SK-N-SH (cell line): ENCODE results near the gene KRTAP10-5. TPM values are rescaled to one million over a fixed set of nuclear protein-coding genes. Genes with fewer than 3 reads are reported as not detected.

ENCODE experiments used
- CTCF ChIA-PET: fragments of 300-600, 350-600 bp; formaldehyde crosslinking; extraction: SDS; loops from one replicate; lab custom pipeline; 2021; lab: Yijun Ruan, JAX
- POLR2A ChIA-PET: fragments of 350-600 bp; sonication (Branson Sonifier 250); formaldehyde crosslinking; extraction: SDS; loops from one replicate; lab custom pipeline; 2020; ENCODE audit warnings: antibody characterized with exemption, inconsistent platforms; lab: Yijun Ruan, JAX
- DNase-seq: peaks from one replicate; pipeline ENCODE4 v3.0.0; 2012
- H2AFZ ChIP-seq: fragments of 200-600 bp; sonication (generic); 2 replicates; pipeline ENCODE4 v1.8.1; 2016; ENCODE audit warnings: antibody characterized with exemption, mild to moderate bottlenecking, low read depth
- H3F3A ChIP-seq: fragments of 200-600 bp; sonication (generic); replicated peaks from 2 replicates; pipeline ENCODE3; 2016; ENCODE audit warnings: antibody characterized with exemption, mild to moderate bottlenecking; ENCODE audit not compliant: insufficient read depth
- H3K27ac ChIP-seq, 2 experiments: fragments of 200-500 bp in 1 of 2; fragments of 200-600 bp in 1 of 2; sonication (Bioruptor generic) in 1 of 2; sonication (generic), shearing (Covaris generic) in 1 of 2; 2 replicates each; pipeline versions ENCODE4 v1.5.1 to v1.6.1; 2014 to 2016; ENCODE audit warnings: low read depth in 2 of 2, inconsistent platforms in 1 of 2, low read length in 1 of 2, mild to moderate bottlenecking in 1 of 2, mixed read lengths in 1 of 2
- H3K27me3 ChIP-seq: fragments of 200-600 bp; sonication (generic), shearing (Covaris generic); 2 replicates; pipeline ENCODE4 v1.6.1; 2016; ENCODE audit warnings: mixed run types; ENCODE audit not compliant: insufficient read depth
- H3K36me3 ChIP-seq, 2 experiments: fragments of 200-500 bp in 1 of 2; fragments of 200-600 bp in 1 of 2; sonication (Bioruptor generic) in 1 of 2; sonication (generic) in 1 of 2; replicated peaks in 1 of 2; 2 replicates each; pipeline versions ENCODE3 to v1.5.1; 2014 to 2016; ENCODE audit warnings: low read length in 1 of 2, mild to moderate bottlenecking in 1 of 2; ENCODE audit not compliant: insufficient read depth in 2 of 2, control insufficient read depth in 1 of 2
- H3K4me1 ChIP-seq, 2 experiments: fragments of 200-500 bp in 1 of 2; fragments of 200-600 bp in 1 of 2; sonication (Bioruptor generic) in 1 of 2; sonication (generic), shearing (Covaris generic) in 1 of 2; 2 replicates each; pipeline versions ENCODE4 v1.5.1 to v1.6.1; 2014 to 2016; ENCODE audit warnings: low read depth in 1 of 2, low read length in 1 of 2, mixed run types in 1 of 2; ENCODE audit not compliant: insufficient read depth in 2 of 2, control insufficient read depth in 1 of 2
- H3K4me2 ChIP-seq: fragments of 200-600 bp; sonication (generic), shearing (Covaris generic); 2 replicates; pipeline ENCODE4 v1.6.1; 2017; ENCODE audit warnings: mixed run types
- H3K4me3 ChIP-seq, 2 experiments: fragments of 200-500 bp in 1 of 2; fragments of 200-600 bp in 1 of 2; sonication (Bioruptor generic) in 1 of 2; sonication (generic), shearing (Covaris generic) in 1 of 2; 2 replicates each; pipeline versions ENCODE4 v1.5.1 to v1.8.1; 2014 to 2016; ENCODE audit warnings: low read depth in 2 of 2, inconsistent platforms in 1 of 2, low read length in 1 of 2, mild to moderate bottlenecking in 1 of 2, mixed read lengths in 1 of 2, moderate library complexity in 1 of 2
- H3K79me2 ChIP-seq: fragments of 200-600 bp; sonication (generic); 2 replicates; pipeline ENCODE4 v1.8.1; 2017; ENCODE audit warnings: mild to moderate bottlenecking; ENCODE audit not compliant: insufficient read depth
- H3K9ac ChIP-seq: fragments of 200-600 bp; sonication (generic); 2 replicates; pipeline ENCODE4 v1.6.1; 2017; ENCODE audit warnings: mixed run types
- H3K9me2 ChIP-seq: fragments of 200-600 bp; sonication (generic); 2 replicates; pipeline ENCODE4 v1.6.1; 2017; ENCODE audit warnings: mixed run types
- H3K9me3 ChIP-seq: fragments of 200-600 bp; sonication (generic); 2 replicates; pipeline ENCODE4 v1.6.1; 2017; ENCODE audit warnings: mixed run types, mild to moderate bottlenecking, moderate library complexity
- H4K20me1 ChIP-seq: fragments of 200-600 bp; sonication (generic); 2 replicates; pipeline ENCODE4 v1.6.1; 2017; ENCODE audit warnings: mild to moderate bottlenecking, mixed run types; ENCODE audit not compliant: insufficient read depth
- CHD2 ChIP-seq: fragments of 150-350 bp; IDR thresholded peaks from 2 replicates; pipeline ENCODE4 v1.6.1; 2018; ENCODE audit warnings: low read length; ENCODE audit not compliant: partially characterized antibody
- EP300 ChIP-seq, 2 experiments: IDR thresholded peaks; 2 replicates each; pipeline versions ENCODE4 v1.4.0 to v1.6.1; 2012; ENCODE audit warnings: borderline replicate concordance in 1 of 2, low read depth in 1 of 2, low read length in 1 of 2
- FOXJ3 ChIP-seq: sonication (generic); formaldehyde crosslinking; IDR thresholded peaks from 2 replicates; pipeline ENCODE4 v1.5.1; 2020; ENCODE audit warnings: mild to moderate bottlenecking, missing genetic modification reagents
- RAD21 ChIP-seq: IDR thresholded peaks from 2 replicates; pipeline ENCODE4 v1.6.1; 2012; ENCODE audit warnings: mild to moderate bottlenecking, low read length
- RFX5 ChIP-seq: IDR thresholded peaks from 2 replicates; pipeline ENCODE4 v1.6.1; 2012; ENCODE audit warnings: mild to moderate bottlenecking, improper control_type of control experiment, low read length
- RXRA ChIP-seq: IDR thresholded peaks from 2 replicates; pipeline ENCODE4 v1.4.0; 2012; ENCODE audit warnings: low read depth, mild to moderate bottlenecking, borderline replicate concordance
- SIN3A ChIP-seq: IDR thresholded peaks from 2 replicates; pipeline ENCODE4 v1.6.1; 2012; ENCODE audit warnings: low read depth, mild to moderate bottlenecking, low read length, moderate library complexity, borderline replicate concordance
- TAF1 ChIP-seq: IDR thresholded peaks from 2 replicates; pipeline ENCODE4 v1.6.1; 2012; ENCODE audit warnings: low read depth, mild to moderate bottlenecking, low read length, moderate library complexity, borderline replicate concordance
- TEAD4 ChIP-seq: IDR thresholded peaks from 2 replicates; pipeline ENCODE4 v1.4.0; 2012; ENCODE audit warnings: mild to moderate bottlenecking, borderline replicate concordance; ENCODE audit not compliant: insufficient read depth
- YY1 ChIP-seq: IDR thresholded peaks from 2 replicates; pipeline ENCODE4 v1.4.0; 2012; ENCODE audit warnings: low read depth, mild to moderate bottlenecking
- WGBS: methylation state at CpG from one replicate; pipeline ENCODE4 v1.1.6; 2017; ENCODE audit warnings: low lambda C conversion rate; 5-methylcytosine and 5-hydroxymethylcytosine counted together
- polyA plus RNA-seq, 3 experiments: library from polyadenylated mRNA; depleted of rRNA; stranded (reverse); fragments of >200 nt; gene quantifications; 2 replicates each; pipeline ENCODE4 v1.2.3, GENCODE V29; 2012
- TF ChIP-seq, protein P1 (sequence below): IDR thresholded peaks from 2 replicates; pipeline ENCODE4 v1.6.1; 2012; ENCODE audit warnings: mild to moderate bottlenecking, low read depth, low read length, moderate library complexity
- TF ChIP-seq, protein P2 (sequence below): IDR thresholded peaks from 2 replicates; pipeline ENCODE4 v1.4.0; 2012; ENCODE audit warnings: low read depth, borderline replicate concordance
- TF ChIP-seq, protein P3 (sequence below): fragments of 200-600 bp; sonication (generic); IDR thresholded peaks from 2 replicates; pipeline ENCODE4 v1.6.1; 2017; ENCODE audit warnings: antibody characterized with exemption, mild to moderate bottlenecking, moderate library complexity

KRTAP10-5 gene
- polyA plus RNA-seq, 1 of the 3 experiments (the other 2 are of a cell fraction): not detected

DNA sequence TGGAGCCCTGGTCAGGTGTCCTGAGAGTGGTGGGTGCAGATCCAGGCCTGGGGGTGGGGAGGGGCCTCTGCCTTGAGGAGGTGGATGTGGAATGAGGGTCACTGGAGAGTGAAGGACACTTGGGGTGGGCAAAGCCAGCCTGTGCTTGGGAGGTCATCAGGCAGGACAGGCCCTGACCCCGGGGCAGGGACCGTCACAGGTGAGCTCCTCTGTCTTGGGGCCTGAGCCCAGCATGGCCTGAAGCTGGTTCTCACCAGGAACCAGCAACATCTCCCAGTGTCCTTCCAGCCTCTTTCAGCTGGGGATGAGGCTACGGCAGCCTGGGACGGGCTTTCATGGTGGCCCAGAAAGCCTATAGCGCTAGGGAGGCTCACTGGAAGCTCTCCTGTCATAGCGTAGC, 28.3 kb downstream of the KRTAP10-5 start:
- Histone ChIP-seq H2AFZ (no peak overlapping the region), H3K9ac (no peak overlapping the region), H3K79me2 (no peaks in the 10 kb centered on the region), H3F3A (no peaks in the 10 kb centered on the region), H3K4me1 (no peaks in the 10 kb centered on the region), H3K4me3 (no peak overlapping the region), H3K9me3 (no peaks in the 10 kb centered on the region), H3K27me3 (peaks cover 56% of the 10 kb centered on the region), H3K27ac (no peak overlapping the region), H3K36me3 (no peaks in the 10 kb centered on the region), H3K4me2 (no peak overlapping the region), H4K20me1 (no peaks in the 10 kb centered on the region), H3K9me2 (no peaks in the 10 kb centered on the region)
- 80% methylated on average over 1 of the region's 6 CpGs for WGBS
- ChIA-PET POLR2A (no interaction called here), CTCF (no interaction called here)
- no peak for DNase-seq
- TF ChIP-seq TAF1 (no peak), RXRA (no peak), CHD2 (no peak), RFX5 (no peak), RAD21 (no peak), FOXJ3 (CRISPR knock-in tag) (no peak), YY1 (no peak), EP300 (IDR thresholded peaks at IDR 0.05; ENCODE audit: borderline replicate concordance in 1 of 2, low read depth in 1 of 2, low read length in 1 of 2) (no peak), TEAD4 (no peak), SIN3A (no peak)
- TF ChIP-seq, protein P1, sequence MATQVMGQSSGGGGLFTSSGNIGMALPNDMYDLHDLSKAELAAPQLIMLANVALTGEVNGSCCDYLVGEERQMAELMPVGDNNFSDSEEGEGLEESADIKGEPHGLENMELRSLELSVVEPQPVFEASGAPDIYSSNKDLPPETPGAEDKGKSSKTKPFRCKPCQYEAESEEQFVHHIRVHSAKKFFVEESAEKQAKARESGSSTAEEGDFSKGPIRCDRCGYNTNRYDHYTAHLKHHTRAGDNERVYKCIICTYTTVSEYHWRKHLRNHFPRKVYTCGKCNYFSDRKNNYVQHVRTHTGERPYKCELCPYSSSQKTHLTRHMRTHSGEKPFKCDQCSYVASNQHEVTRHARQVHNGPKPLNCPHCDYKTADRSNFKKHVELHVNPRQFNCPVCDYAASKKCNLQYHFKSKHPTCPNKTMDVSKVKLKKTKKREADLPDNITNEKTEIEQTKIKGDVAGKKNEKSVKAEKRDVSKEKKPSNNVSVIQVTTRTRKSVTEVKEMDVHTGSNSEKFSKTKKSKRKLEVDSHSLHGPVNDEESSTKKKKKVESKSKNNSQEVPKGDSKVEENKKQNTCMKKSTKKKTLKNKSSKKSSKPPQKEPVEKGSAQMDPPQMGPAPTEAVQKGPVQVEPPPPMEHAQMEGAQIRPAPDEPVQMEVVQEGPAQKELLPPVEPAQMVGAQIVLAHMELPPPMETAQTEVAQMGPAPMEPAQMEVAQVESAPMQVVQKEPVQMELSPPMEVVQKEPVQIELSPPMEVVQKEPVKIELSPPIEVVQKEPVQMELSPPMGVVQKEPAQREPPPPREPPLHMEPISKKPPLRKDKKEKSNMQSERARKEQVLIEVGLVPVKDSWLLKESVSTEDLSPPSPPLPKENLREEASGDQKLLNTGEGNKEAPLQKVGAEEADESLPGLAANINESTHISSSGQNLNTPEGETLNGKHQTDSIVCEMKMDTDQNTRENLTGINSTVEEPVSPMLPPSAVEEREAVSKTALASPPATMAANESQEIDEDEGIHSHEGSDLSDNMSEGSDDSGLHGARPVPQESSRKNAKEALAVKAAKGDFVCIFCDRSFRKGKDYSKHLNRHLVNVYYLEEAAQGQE: no peak
- TF ChIP-seq, protein P2, sequence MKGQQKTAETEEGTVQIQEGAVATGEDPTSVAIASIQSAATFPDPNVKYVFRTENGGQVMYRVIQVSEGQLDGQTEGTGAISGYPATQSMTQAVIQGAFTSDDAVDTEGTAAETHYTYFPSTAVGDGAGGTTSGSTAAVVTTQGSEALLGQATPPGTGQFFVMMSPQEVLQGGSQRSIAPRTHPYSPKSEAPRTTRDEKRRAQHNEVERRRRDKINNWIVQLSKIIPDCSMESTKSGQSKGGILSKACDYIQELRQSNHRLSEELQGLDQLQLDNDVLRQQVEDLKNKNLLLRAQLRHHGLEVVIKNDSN: no peak
- TF ChIP-seq, protein P3, sequence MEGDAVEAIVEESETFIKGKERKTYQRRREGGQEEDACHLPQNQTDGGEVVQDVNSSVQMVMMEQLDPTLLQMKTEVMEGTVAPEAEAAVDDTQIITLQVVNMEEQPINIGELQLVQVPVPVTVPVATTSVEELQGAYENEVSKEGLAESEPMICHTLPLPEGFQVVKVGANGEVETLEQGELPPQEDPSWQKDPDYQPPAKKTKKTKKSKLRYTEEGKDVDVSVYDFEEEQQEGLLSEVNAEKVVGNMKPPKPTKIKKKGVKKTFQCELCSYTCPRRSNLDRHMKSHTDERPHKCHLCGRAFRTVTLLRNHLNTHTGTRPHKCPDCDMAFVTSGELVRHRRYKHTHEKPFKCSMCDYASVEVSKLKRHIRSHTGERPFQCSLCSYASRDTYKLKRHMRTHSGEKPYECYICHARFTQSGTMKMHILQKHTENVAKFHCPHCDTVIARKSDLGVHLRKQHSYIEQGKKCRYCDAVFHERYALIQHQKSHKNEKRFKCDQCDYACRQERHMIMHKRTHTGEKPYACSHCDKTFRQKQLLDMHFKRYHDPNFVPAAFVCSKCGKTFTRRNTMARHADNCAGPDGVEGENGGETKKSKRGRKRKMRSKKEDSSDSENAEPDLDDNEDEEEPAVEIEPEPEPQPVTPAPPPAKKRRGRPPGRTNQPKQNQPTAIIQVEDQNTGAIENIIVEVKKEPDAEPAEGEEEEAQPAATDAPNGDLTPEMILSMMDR: no peak
